Caco-2 (cell line): Measurements from ENCODE around the gene ABLIM2. TPM values are rescaled to one million over a fixed set of nuclear protein-coding genes. Genes with fewer than 3 reads are reported as not detected.

Experiments used
- BruUV-seq: library from RNA; stranded (reverse); fragments of 400-500 nt; replicated peaks from 2 replicates; lab custom pipeline; 2021; lab: Mats Ljungman, UMichigan
- CTCF ChIA-PET: fragments of 300-600 bp; sonication (Branson Sonifier 250); formaldehyde crosslinking; loops from one replicate; lab custom pipeline; 2022; ENCODE audit warnings: antibody characterized with exemption; lab: Charles Lee
- POLR2A ChIA-PET: fragments of 300-600 bp; sonication (Branson Sonifier 250); formaldehyde crosslinking; loops from one replicate; lab custom pipeline; 2022; ENCODE audit warnings: antibody characterized with exemption; lab: Charles Lee
- DNase-seq, 2 experiments: peaks; one replicate each; pipeline versions ENCODE4 v3.0.0 to v3.0.0-alpha.2; 2020 to 2022
- H3K27me3 ChIP-seq: replicated peaks from 2 replicates; pipeline ENCODE4 v1.6.0; 2011; ENCODE audit warnings: low read length; ENCODE audit not compliant: control insufficient read depth, insufficient read depth
- H3K36me3 ChIP-seq: 2 replicates; pipeline ENCODE4 v1.5.1; 2011; ENCODE audit warnings: low read length; ENCODE audit not compliant: control insufficient read depth, insufficient read depth
- H3K4me1 ChIP-seq: fragments of 250-450 bp; sonication (Bioruptor Pico); 2 replicates; pipeline ENCODE4 v1.5.1; 2020; ENCODE audit warnings: mild to moderate bottlenecking
- H3K4me3 ChIP-seq: 2 replicates; pipeline ENCODE4 v1.5.1; 2011; ENCODE audit warnings: low read depth, mild to moderate bottlenecking, control low read depth, low read length
- H3K9me3 ChIP-seq: fragments of 250-450 bp; sonication (Bioruptor Pico); 2 replicates; pipeline ENCODE4 v1.5.1; 2020; ENCODE audit warnings: mild to moderate bottlenecking, moderate library complexity
- H3K27ac Mint-ChIP-seq: one replicate; pipeline ENCODE4 v1.8.0; 2022; ENCODE audit warnings: mixed read lengths; ENCODE audit not compliant: unreplicated experiment
- H3K27me3 Mint-ChIP-seq: one replicate; pipeline ENCODE4 v1.8.0; 2022; ENCODE audit warnings: mixed read lengths; ENCODE audit not compliant: insufficient read depth, unreplicated experiment
- H3K36me3 Mint-ChIP-seq: one replicate; pipeline ENCODE4 v1.8.0; 2022; ENCODE audit warnings: mild to moderate bottlenecking, mixed read lengths; ENCODE audit not compliant: insufficient read depth, unreplicated experiment
- H3K4me1 Mint-ChIP-seq: one replicate; pipeline ENCODE4 v1.8.0; 2022; ENCODE audit warnings: low read depth, mixed read lengths; ENCODE audit not compliant: unreplicated experiment
- H3K4me3 Mint-ChIP-seq: one replicate; pipeline ENCODE4 v1.8.0; 2022; ENCODE audit warnings: mild to moderate bottlenecking, moderate library complexity, mixed read lengths; ENCODE audit not compliant: unreplicated experiment
- H3K9me3 Mint-ChIP-seq: one replicate; pipeline ENCODE4 v1.8.0; 2022; ENCODE audit warnings: mixed read lengths; ENCODE audit not compliant: unreplicated experiment
- CTCF ChIP-seq, 2 experiments: fragments of 200-600 bp in 1 of 2; IDR thresholded peaks; 1 replicate in 1 of 2; 2 replicates in 1 of 2; pipeline versions ENCODE4 v1.5.1 to v1.8.0; 2011 to 2022; ENCODE audit warnings: antibody characterized with exemption in 1 of 2, control low read depth in 1 of 2, inconsistent platforms in 1 of 2, low read depth in 1 of 2, low read length in 1 of 2, mild to moderate bottlenecking in 1 of 2, moderate library complexity in 1 of 2; ENCODE audit not compliant: insufficient read depth in 1 of 2, severe bottlenecking in 1 of 2, unreplicated experiment in 1 of 2
- intact Hi-C: fragments of 100-400 bp; cut with micrococcal nuclease; formaldehyde crosslinking; loops from one replicate; pipeline ENCODE4 v1.10.0; 2022; ENCODE audit not compliant: unreplicated experiment
- total RNA-seq: library from RNA; stranded (reverse); gene quantifications from 2 replicates; pipeline ENCODE4 v1.2.3, GENCODE V29; 2022

The ABLIM2 gene
- total RNA-seq, 1 experiment from 2014 or later = 0.23 TPM

- H3K27me3 ChIP-seq = no peaks in the 10 kb centered on the region; the same call in 1 of the 2 replicates
- Mint-ChIP-seq H3K36me3 (no peaks in the 10 kb centered on the region), H3K27me3 (peaks cover 7% of the 10 kb centered on the region), H3K9me3 (no peaks in the 10 kb centered on the region), H3K27ac (no peak overlapping the region), H3K4me3 (no peak overlapping the region), H3K4me1 (no peaks in the 10 kb centered on the region)
- BruUV-seq = no TSS peak
- no peak for TF ChIP-seq CTCF (IDR thresholded peaks at IDR 0.05; ENCODE audit: insufficient read depth in 1 of 2, low read depth in 1 of 2, low read length in 1 of 2, severe bottlenecking in 1 of 2, unreplicated experiment in 1 of 2)
- H3K4me3 ChIP-seq = no peak overlapping the region
- no peaks in the 10 kb centered on the region for H3K9me3 ChIP-seq
- POLR2A ChIA-PET = no interaction called here
- no peaks in the 10 kb centered on the region for H3K36me3 ChIP-seq
- CTCF ChIA-PET = interaction anchor here (1.1 kb wide), 1 partner anchor 49 kb away, joined by 3 read pairs; no protein-coding TSS in a partner anchor
- intact Hi-C loops = no loop called here
- DNase-seq = no peak
- H3K4me1 ChIP-seq = no peaks in the 10 kb centered on the region
These were observed 73.7 kb downstream of the ABLIM2 start for GRCh38 chr4:8084712-8085490.

GRCh38 chr4:8084031-8084660 is 74.5 kb downstream of the ABLIM2 start:
- Histone ChIP-seq H3K27me3 (no peaks in the 10 kb centered on the region; the same call in none of the 2 replicates), H3K4me3 (no peak overlapping the region), H3K36me3 (no peaks in the 10 kb centered on the region), H3K4me1 (no peaks in the 10 kb centered on the region), H3K9me3 (no peaks in the 10 kb centered on the region)
- Mint-ChIP-seq H3K4me1 (no peaks in the 10 kb centered on the region), H3K36me3 (no peaks in the 10 kb centered on the region), H3K27ac (no peak overlapping the region), H3K4me3 (no peak overlapping the region), H3K27me3 (peaks cover 7% of the 10 kb centered on the region), H3K9me3 (no peaks in the 10 kb centered on the region)
- TF ChIP-seq CTCF (IDR thresholded peaks at IDR 0.05; ENCODE audit: insufficient read depth in 1 of 2, low read depth in 1 of 2, low read length in 1 of 2, severe bottlenecking in 1 of 2, unreplicated experiment in 1 of 2) = no peak
- ChIA-PET POLR2A (no interaction called here), CTCF (no interaction called here)
- intact Hi-C loops = no loop called here
- DNase-seq = no peak
- no TSS peak for BruUV-seq

GRCh38 chr4:8083086-8083825 is 75.4 kb downstream of the ABLIM2 start:
- no peaks in the 10 kb centered on the region for H3K4me1 Mint-ChIP-seq
- peaks cover 7% of the 10 kb centered on the region for H3K27me3 Mint-ChIP-seq
- Histone ChIP-seq H3K4me1 (no peaks in the 10 kb centered on the region), H3K27me3 (no peaks in the 10 kb centered on the region; the same call in none of the 2 replicates), H3K4me3 (no peak overlapping the region), H3K9me3 (no peaks in the 10 kb centered on the region), H3K36me3 (no peaks in the 10 kb centered on the region)
- no peak overlapping the region for H3K4me3 Mint-ChIP-seq
- H3K9me3 Mint-ChIP-seq = no peaks in the 10 kb centered on the region
- no peak for TF ChIP-seq CTCF (IDR thresholded peaks at IDR 0.05; ENCODE audit: insufficient read depth in 1 of 2, low read depth in 1 of 2, low read length in 1 of 2, severe bottlenecking in 1 of 2, unreplicated experiment in 1 of 2)
- POLR2A ChIA-PET = no interaction called here
- no peak for DNase-seq
- no TSS peak for BruUV-seq
- no peak overlapping the region for H3K27ac Mint-ChIP-seq
- no peaks in the 10 kb centered on the region for H3K36me3 Mint-ChIP-seq
- intact Hi-C loops = no loop called here
- CTCF ChIA-PET = no interaction called here
